ENCODE measurements around the gene ACTRT3.
"Not testable (repeated sequence)": the region's sequence is repeated elsewhere in the genome, so short reads cannot be mapped to it uniquely, and the experiment has no call there.

Gene ACTRT3

GRCh38 chr3:169772305-169772896 lies 3.0 kb upstream of the ACTRT3 start:
- FAIRE-seq: peak; percentile 77

GRCh38 chr3:169771497-169772304 lies 2.3 kb upstream of the ACTRT3 start:
- peak; percentile 88 for FAIRE-seq

- FAIRE-seq: peak; percentile 61
These were observed 4.3 kb downstream of the ACTRT3 start, which contains the start of gene TERC for GRCh38 chr3:169764882-169765612. TERC (minus strand) TSS chr3:169765060.

GRCh38 chr3:169764312-169764881 lies 5.0 kb downstream of the ACTRT3 start:
- FAIRE-seq: no peak

- no peak for FAIRE-seq
These were observed 8.9 kb downstream of the ACTRT3 start for GRCh38 chr3:169760479-169760878.

- no peak for FAIRE-seq
These were observed 10.1 kb downstream of the ACTRT3 start for GRCh38 chr3:169759256-169759655.

- FAIRE-seq: no peak
These were observed 10.9 kb downstream of the ACTRT3 start for GRCh38 chr3:169758359-169758994.

- FAIRE-seq: no peak
These were observed 13.9 kb downstream of the ACTRT3 start for GRCh38 chr3:169755488-169755887.

GRCh38 chr3:169754711-169755110 lies 14.7 kb downstream of the ACTRT3 start:
- no peak for FAIRE-seq

GRCh38 chr3:169751875-169752274 lies 17.5 kb downstream of the ACTRT3 start:
- FAIRE-seq: no peak

GRCh38 chr3:169750665-169751064 lies 18.7 kb downstream of the ACTRT3 start:
- FAIRE-seq: no peak

- FAIRE-seq: no peak
These were observed 20.7 kb downstream of the ACTRT3 start for GRCh38 chr3:169748670-169749069.

- no peak for FAIRE-seq
These were observed 22.4 kb downstream of the ACTRT3 start for GRCh38 chr3:169746924-169747323.

- FAIRE-seq: no peak
These were observed 24.9 kb downstream of the ACTRT3 start for GRCh38 chr3:169744366-169745054.

- FAIRE-seq: no peak
These were observed 30.3 kb downstream of the ACTRT3 start for GRCh38 chr3:169739067-169739466.

- not testable (repeated sequence) for FAIRE-seq
These were observed 37.5 kb downstream of the ACTRT3 start for GRCh38 chr3:169731857-169732256.

GRCh38 chr3:169722724-169723123 lies 46.6 kb downstream of the ACTRT3 start:
- no peak for FAIRE-seq

GRCh38 chr3:169718415-169718814 lies 50.9 kb downstream of the ACTRT3 start:
- FAIRE-seq: not testable (repeated sequence)

Data from islet of Langerhans (tissue), 1 donor.